Right lobe of liver (tissue), 4 donors: ENCODE measurements around the gene ILF3.

ENCODE experiments used
- POLR2A ChIP-seq: fragments of 450-650 bp; IDR thresholded peaks from one replicate; pipeline ENCODE4 v1.6.1; 2017; ENCODE audit warnings: antibody characterized with exemption, mild to moderate bottlenecking
- TF ChIP-seq, protein P1 (sequence below), 4 donors: fragments of 200-600 bp in 3 of 4; fragments of 450-650 bp in 1 of 4; IDR thresholded peaks; one replicate each; pipeline versions ENCODE4 v1.5.1 to v1.8.0; 2016 to 2022; ENCODE audit warnings: antibody characterized with exemption in 4 of 4, mild to moderate bottlenecking in 2 of 4
- donor health status: DM: no; HTN: no; CAD: no.
- donor health status: DM: no; HTN: no; CAD: no.
- donor health status: DM: no; HTN: yes; CAD: no.

GRCh38 chr19:10720607-10721125 is 66.5 kb downstream of the ILF3 start:
- TF ChIP-seq, protein P1, sequence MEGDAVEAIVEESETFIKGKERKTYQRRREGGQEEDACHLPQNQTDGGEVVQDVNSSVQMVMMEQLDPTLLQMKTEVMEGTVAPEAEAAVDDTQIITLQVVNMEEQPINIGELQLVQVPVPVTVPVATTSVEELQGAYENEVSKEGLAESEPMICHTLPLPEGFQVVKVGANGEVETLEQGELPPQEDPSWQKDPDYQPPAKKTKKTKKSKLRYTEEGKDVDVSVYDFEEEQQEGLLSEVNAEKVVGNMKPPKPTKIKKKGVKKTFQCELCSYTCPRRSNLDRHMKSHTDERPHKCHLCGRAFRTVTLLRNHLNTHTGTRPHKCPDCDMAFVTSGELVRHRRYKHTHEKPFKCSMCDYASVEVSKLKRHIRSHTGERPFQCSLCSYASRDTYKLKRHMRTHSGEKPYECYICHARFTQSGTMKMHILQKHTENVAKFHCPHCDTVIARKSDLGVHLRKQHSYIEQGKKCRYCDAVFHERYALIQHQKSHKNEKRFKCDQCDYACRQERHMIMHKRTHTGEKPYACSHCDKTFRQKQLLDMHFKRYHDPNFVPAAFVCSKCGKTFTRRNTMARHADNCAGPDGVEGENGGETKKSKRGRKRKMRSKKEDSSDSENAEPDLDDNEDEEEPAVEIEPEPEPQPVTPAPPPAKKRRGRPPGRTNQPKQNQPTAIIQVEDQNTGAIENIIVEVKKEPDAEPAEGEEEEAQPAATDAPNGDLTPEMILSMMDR (IDR thresholded peaks at IDR 0.05), result no peak
- TF ChIP-seq POLR2A, result no peak
